COR-L47 (cell line): ENCODE results near the gene FMNL1.
A peak's percentile ranks its signal among the peaks of the same experiment; 100 is the strongest.
"Not testable (repeated sequence)": the region's sequence is repeated elsewhere in the genome, so short reads cannot be mapped to it uniquely, and the experiment has no call there.

Experiments
- DNase-seq: peaks from one replicate; lab custom pipeline; 2025; lab: John Stamatoyannopoulos, UW

The FMNL1 gene

DNA sequence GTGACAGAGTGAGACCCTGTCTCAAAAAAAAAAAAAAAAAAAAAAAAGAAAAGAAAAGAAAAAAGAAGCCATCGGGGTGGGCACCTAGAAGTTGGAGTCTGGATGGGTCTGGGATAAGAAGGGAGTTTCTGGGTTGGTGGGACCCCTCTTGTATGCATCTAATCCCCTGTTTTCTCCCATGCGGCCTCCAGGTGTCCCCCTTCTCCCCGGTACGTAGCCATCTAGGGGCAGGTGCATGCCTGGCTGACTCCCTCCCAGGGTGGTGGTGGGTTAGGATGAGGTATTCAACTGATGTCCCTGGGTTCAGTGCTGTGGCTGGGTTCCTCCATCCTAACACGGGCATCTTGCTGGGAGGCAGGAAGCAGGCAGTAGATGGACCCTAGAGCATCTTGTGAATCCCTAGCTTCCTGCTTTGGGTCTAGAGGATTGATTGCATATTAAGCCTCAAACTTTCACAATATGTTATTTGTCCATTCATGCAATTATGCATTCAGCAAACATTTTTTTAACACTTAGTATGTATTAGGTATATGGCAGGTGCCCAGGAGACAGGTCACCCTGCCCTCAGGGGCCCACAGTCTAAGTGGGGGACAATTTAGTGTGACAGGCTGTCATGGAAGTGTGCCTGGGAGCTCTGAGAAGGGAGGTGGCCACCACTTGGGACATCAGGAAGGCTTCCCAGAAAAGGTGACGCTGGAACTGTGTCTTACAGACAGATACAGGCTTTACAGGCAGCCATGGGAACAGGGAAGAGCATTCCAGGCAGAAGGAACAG lies 13.1 kb downstream of the FMNL1 start:
- peak; percentile 68 for DNase-seq

DNA sequence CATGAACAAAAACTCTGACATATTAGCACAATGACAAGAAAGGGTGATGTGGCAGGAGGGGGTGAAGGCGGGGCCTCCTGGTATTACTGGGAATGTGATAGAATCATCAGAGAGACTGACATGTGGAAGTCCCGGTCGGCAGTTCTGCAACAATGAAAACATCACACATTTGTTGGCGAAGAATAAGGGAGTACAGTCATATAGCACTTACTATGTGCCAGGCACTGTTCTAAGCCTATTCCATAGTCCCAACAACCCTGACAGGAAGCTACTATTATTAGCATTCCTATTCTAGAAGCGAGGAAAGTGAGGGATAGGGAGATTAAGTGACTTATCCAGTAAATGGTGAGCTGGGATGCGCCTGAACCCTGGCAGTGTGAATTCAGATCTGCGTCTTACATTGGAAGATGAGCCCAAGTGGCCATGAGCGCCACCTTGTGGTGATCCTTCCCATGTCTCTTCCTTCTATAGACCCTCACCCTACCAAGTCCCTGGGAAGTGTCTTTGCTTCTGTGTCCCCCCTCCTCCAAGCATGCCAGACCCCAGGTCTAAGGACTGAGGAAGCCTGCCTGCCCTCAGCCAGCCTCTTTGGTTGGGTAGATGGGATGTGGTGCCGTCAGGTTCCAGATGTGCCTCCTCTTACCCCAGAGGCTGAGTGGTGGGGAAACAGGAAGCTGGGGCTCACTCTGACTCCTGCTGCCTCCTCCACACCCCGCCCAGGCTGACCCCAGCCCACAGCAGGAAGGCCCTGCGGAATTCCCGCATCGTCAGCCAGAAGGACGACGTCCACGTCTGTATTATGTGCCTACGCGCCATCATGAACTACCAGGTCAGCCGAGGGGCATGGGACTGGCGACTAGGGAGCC lies 14.0 kb downstream of the FMNL1 start:
- peak; percentile 67 for DNase-seq

DNA sequence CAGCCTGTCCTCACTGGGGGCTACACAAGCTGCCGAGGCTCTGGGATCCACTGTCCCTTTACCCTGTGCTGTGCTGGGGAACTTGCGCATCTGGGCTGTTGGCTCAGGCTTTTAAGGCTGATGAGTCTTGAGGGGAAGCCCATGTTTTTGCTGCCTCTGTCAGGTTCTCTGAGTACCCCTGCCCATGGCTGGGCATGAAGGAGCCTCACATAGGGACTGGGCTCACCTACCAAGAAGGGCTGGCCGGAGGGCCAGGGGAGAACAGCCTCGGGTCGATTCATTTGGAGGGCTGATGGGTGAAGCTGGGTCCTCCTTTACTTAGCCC lies 14.6 kb downstream of the FMNL1 start:
- no peak for DNase-seq

DNA sequence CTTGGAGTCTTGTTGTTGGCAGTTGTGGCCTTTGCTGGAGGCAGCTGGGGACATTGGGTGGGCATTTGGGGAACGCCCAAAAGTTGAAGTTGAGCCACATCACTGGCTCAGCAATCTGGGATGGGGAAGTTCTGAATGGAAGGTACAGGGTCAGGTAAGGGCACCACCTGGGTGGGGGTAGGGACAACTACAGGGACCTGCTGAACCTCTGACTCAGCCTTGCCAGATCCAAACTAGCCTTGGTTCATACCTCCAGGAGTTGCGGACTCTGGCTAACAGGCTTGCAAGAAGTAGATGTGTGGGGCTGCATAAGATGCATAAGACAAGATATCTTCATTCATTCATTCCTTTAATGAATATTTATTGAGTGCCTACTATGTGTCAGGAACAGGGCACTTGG lies 16.0 kb downstream of the FMNL1 start:
- DNase-seq: no peak

DNA sequence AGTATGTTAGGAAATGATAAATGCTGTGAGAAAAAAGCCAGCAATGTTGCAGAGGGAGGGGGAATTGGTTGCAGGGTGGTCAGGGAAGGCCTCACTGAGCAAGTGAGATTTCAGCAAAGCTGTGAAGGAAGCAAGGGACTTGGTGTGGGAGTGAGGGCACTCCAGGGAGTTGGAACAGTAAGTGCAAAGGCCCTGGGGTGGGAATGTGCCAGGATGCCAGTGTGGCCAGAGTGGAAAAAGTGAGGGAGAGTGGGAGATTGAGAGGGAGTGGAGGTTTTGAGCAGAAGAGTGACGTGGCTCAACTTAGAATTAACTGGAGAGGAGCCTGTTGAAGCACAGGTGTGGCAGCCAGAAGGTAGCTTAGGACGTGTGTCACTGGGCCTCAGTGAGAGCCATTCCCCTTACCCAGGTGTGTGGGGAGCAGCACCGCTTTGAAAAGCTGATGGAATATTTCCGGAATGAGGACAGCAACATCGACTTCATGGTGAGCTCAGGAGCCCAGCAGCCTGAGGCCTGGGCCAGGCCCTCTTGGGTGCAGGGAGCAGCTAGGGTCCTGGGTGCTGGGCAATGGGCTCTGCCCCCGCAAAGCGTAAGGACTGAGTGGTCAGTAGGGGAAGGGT lies 16.6 kb downstream of the FMNL1 start:
- no peak for DNase-seq

DNA sequence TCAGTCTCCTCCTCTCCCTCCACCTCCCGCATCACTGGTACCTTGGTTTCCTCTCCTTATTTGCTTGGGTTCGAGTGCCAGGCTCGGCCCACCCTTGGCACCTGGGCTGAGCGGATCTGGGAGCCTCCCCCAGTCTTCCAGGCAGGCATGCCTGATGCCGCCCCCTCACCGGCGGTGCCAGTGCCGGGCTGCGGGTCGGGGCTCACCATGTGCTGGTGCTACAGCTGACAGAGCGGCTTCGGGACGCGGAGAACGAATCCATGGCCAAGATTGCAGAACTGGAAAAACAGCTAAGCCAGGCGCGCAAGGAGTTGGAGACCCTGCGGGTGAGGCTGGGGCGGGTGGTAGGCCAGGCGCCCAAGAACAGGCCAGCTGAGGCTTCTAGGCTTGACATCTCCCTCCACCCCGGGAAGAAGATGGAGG lies 19.2 kb downstream of the FMNL1 start:
- DNase-seq: no peak

DNA sequence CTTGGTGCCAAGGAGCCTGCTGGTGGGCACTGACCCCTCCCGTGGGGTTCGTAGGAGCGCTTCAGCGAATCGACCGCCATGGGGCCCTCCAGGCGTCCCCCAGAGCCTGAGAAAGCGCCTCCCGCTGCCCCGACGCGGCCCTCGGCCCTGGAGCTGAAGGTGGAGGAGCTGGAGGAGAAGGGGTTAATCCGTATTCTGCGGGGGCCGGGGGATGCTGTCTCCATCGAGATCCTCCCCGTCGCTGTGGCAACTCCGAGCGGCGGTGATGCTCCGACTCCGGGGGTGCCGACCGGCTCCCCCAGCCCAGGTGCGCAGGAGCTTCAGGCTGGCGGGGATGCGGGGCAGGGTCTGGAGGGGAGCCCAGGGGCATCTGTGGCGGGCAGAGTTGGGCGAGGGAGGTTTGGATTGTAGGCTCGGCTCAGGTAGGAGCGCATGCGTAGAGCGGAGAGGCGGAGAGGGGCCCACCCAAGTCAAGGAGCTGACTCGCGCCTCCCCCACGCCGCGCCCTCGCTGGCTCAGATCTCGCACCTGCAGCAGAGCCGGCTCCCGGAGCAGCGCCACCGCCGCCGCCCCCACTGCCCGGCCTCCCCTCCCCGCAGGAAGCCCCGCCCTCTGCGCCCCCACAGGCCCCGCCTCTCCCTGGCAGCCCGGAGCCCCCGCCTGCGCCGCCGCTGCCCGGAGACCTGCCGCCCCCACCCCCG lies 19.8 kb downstream of the FMNL1 start:
- DNase-seq: peak; percentile 77

DNA sequence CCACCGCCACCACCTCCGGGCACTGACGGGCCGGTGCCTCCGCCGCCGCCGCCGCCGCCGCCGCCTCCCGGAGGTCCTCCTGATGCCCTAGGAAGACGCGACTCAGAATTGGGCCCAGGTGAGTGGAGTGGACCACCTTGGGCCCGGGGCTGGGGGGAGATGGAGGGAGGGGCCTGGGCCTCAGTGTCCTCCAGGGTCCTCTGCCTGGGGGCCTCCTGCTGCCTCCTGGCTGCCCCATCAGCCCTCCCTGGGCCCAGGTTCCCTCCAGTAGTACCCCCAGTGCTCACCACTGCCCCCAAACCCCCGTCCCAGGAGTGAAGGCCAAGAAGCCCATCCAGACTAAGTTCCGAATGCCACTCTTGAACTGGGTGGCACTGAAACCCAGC lies 20.3 kb downstream of the FMNL1 start:
- DNase-seq: no peak

DNA sequence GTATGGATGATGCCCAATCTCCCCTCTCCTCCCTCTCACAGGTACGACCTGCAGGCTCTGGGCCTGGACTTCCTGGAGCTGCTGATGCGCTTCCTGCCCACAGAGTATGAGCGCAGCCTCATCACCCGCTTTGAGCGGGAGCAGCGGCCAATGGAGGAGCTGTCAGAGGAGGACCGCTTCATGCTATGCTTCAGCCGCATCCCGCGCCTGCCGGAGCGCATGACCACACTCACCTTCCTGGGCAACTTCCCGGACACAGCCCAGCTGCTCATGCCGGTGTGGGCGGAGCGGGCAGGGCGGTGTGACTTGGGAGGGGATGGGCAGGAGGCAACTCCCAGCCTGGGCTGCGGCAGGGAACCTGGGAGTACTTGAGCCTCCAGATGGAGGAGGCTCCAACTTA lies 22.1 kb downstream of the FMNL1 start:
- DNase-seq: no peak

DNA sequence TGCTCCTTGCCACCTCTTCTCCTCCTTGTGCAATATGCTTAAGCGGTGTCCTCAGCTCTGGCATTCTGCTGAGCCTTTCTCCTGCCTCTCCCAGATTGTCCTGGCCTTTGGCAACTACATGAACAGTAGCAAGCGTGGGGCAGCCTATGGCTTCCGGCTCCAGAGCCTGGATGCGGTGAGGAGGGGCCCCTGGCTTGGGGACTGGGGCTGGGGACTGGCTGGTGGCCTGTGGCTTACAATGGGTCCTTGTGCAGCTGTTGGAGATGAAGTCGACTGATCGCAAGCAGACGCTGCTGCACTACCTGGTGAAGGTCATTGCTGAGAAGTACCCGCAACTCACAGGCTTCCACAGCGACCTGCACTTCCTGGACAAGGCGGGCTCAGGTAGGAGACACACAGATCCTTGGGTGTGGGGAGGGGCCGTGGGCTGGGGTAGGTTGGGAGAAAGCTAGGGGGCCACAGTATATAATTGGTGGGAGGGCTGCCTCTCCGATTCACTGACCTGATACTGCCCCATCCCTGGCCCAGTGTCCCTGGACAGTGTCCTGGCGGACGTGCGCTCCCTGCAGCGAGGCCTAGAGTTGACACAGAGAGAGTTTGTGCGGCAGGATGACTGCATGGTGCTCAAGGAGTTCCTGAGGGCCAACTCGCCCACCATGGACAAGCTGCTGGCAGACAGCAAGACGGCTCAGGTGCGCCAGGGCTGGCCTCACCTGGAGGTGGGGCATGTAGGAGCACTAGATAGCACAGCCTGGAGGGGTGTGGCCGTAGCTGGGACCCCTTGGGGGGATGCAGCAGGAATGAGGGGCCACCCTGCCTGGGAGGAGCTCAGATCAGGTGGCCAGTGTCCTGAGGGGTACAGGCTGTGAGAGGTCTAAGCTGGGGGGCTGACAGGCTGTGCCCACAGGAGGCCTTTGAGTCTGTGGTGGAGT lies 23.3 kb downstream of the FMNL1 start:
- DNase-seq: no peak

DNA sequence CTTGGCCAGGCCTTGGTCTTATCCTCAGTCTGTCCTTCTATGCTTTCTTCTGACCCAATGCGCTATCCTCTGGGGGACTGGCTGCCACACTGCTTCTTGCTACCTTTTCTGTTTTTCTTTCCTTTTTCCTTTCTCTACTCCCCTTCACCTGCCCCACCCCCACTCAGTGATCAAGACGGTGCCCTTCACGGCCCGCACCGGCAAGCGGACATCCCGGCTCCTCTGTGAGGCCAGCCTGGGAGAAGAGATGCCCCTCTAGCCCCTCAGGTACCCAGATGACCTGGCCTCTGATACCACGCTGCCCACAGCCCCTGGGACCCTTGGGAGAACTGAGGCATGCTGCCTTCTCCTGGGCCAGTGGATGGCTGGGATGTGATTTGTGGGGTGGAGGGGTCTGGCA lies 24.7 kb downstream of the FMNL1 start:
- DNase-seq: no peak

DNA sequence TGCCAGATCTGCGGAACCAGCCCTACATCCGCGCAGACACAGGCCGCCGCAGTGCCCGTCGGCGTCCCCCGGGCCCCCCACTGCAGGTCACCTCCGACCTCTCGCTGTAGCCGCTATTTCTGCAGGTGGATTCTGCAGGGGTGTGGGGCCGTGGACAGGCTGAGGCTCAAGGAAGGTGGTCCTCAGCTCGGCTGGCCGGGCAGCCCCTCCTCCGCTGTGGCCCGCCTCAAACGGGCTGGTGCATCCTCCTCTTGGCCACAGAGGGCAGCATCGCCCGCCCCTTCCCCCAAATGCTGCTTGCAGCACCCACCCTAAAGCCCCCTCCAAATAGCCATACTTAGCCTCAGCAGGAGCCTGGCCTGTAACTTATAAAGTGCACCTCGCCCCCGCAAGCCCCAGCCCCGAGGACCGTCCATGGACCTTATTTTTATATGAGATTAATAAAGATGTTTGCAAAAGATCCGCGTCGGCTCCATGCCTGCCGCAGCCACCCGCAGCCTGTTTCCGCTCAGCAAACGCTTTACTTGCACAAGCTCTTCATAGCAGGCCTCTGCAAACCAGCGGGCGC lies 25.3 kb downstream of the FMNL1 start:
- DNase-seq: no peak

DNA sequence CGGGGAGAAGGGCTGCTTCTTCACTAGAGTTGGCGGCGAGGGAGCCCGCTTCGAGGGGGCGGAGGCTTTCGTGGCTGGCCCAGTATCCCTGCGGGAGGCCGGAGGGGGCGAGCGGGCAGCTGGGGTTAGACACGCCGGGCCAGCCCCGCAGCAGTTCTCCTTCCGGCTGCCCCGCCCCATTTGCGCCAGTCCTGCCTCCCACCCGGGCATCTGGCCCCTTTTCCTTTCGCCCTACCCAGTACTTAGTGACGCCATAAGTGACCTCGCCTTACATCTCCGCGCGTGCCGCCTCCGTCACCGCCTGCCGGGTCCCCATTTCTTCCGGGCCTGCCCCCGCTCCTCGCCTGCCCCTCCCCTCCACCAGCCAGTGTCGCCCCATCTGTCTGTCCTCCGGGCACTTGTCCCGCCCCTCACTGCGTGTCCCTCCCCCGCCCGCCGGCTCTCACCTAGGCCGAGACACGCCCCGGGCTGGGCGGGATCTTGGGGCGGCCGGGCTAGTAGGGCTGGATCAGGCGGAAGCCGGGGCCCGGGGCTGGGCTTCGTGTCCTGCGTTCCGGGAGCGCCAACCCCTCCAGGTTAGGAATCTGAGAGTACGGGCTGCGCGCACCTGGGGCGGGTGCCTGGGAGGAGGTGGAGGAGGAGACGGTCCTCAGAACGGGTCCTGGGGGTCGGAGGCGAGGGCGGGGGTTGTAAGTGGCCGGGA lies 25.9 kb downstream of the FMNL1 start:
- peak; percentile 98 for DNase-seq

DNA sequence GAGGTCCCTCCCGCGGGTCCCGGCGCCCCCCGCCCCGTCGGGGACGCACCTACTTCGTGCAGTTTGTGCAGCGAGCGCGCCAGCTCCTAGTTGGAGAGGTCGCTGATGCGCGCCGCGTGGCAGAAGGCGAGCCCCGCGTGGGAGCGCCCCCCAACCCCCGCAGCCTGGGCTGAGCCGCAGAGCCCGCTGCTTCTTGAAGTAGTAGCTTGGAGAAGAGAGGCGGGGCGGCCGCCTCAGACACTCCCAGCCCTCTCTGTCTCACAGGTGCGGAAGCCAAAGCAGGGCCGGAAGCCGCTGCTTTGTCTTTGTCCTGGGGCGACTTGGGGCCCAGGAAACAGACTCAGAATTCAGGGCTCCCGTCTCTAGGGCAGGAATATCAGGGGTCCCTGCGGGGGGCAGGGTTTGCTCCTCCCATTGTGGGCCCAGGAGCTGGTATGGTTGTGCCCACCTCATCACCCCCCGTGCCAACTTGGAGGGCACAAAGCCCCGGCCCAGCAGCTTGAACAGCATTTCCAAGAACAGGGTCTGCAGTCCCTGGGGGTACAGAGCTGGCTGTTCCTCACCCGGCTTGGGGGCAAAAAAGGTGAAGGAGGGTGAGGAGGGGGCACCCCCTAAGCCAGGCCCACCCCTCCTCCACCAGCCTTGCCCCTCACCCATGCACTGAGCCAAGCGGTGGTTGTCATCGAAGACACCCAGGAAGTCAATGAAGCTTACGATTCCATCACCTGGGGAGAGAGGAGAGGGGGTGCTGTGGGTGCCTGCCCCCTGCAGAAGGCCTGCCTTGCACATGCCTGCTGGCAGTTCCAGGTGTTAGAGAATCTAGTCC lies 26.7 kb downstream of the FMNL1 start:
- DNase-seq: peak; percentile 27

DNA sequence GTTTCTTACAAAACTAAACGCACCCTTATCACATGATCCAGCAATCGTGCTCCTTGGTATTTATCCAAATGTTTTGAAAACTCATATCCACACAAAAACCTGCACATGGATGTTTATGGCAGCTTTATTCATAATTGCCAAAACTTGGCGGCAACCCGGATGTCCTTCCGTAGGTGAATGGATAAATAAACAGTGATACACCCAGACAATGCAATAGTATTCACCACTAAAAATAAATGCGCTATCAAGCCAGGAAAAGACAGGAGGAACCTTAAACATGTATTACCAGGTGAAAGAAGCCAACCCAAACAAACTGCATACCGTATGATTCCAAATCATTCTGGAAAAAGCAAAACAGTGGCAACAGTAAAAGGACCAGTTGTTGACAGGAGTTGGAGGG lies 30.2 kb downstream of the FMNL1 start:
- DNase-seq: peak; percentile 45

DNA sequence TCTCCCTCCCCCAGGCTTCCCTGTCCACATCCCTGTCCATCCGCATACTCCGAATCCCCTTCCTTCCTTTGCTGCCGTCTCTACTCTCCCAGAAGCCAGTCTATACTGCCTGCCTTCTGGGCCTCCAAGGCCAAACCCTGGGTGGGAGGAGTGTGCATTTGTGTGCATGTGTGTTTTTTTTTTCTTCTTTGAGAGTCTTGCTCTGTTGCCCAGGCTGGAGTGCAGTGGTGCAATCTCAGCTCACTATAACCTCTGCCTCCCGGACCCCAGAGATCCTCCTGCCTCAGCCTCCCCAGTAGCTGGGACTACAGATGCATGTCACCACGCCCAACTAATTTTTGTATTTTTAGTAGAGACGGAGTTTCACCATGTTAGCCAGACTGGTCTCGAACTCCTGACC lies 31.6 kb downstream of the FMNL1 start:
- DNase-seq: not testable (repeated sequence)

DNA sequence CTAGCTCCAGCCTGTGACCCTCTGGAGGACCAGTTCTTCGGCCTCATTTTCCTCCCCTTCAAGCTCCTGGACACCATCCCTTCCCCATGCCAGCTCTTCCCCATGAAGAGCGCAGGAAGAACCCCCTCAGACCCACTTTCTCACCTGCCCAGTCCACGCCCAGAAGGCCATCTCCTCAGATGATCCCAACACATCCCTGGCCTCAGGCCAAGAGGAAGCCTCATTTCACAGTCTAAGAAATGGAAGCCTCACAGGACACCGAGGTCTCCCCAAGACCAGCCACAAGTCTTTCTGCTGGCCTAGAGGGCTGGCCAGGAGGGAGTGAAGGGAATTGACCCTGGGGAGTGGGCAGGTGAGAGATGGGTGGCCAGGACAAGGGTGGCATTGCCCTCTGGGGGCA lies 32.2 kb downstream of the FMNL1 start:
- DNase-seq: no peak

DNA sequence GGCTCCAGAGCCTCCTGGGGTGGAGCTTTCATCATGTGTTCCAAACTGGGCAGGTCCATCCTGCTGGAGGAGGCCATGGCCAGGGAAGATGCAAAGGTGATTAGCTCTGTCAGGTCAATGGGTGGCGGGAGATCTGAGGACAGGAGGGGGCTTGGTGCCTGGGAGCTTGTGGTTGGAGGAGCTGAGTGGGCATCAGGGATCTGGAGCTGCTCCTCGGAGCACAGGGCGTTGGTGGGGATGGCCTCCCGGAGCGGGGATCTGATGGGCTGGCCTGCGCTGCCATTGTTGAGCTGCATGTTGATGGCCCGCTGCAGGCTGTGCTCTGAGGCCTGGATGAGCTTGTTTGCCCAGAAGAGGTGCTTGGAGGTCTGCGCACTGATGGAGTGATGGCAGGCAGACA lies 33.7 kb downstream of the FMNL1 start:
- no peak for DNase-seq
